22Rv1 (cell line): Measurements from ENCODE around the gene RHBDD3.

Experiments used
- H3K27ac ChIP-seq: fragments of 450-650 bp; 2 replicates; pipeline ENCODE4 v1.5.1; 2017
- CTCF ChIP-seq: fragments of 450-650 bp; IDR thresholded peaks from 2 replicates; pipeline ENCODE4 v1.5.1; 2017; ENCODE audit warnings: mild to moderate bottlenecking
- ZFX ChIP-seq: fragments of 450-650 bp; IDR thresholded peaks from 2 replicates; pipeline ENCODE4 v1.6.1; 2017; ENCODE audit warnings: antibody characterized with exemption, borderline replicate concordance

The RHBDD3 gene

GRCh38 chr22:29308148-29308790 lies 40.5 kb upstream of the RHBDD3 start:
- TF ChIP-seq ZFX: no peak
- TF ChIP-seq CTCF: no peak
- H3K27ac ChIP-seq: peak overlapping the region; percentile 86

GRCh38 chr22:29307596-29308147 lies 39.9 kb upstream of the RHBDD3 start:
- TF ChIP-seq CTCF (no peak), ZFX (no peak)
- peak overlapping the region; percentile 86 for H3K27ac ChIP-seq

GRCh38 chr22:29306835-29307595 lies 39.2 kb upstream of the RHBDD3 start:
- peak overlapping the region; percentile 86 for H3K27ac ChIP-seq

GRCh38 chr22:29306175-29306834 lies 38.5 kb upstream of the RHBDD3 start, which contains the start of gene GAS2L1:
Gene GAS2L1, plus strand, starts transcription at chr22:29306650. Its CDS starts 1,456 bp downstream, at chr22:29308106.
- TF ChIP-seq CTCF (peak; percentile 53), ZFX (no peak)
- H3K27ac ChIP-seq: peak within 1 kb of the TSS; percentile 86

More at GRCh38 chr22:29306835-29307595, 39.2 kb upstream of the RHBDD3 start:
- no peak for TF ChIP-seq ZFX
- peak; percentile 6 for TF ChIP-seq CTCF

- TF ChIP-seq ZFX: no peak
- no peak for TF ChIP-seq CTCF
- H3K27ac ChIP-seq: peak overlapping the region; percentile 86
These were observed 38.0 kb upstream of the RHBDD3 start for GRCh38 chr22:29305836-29306174.

GRCh38 chr22:29302681-29303465 lies 35.1 kb upstream of the RHBDD3 start:
- TF ChIP-seq CTCF (no peak), ZFX (no peak)
- peak overlapping the region; percentile 37 for H3K27ac ChIP-seq
